Epidermal melanocyte (primary cell): ENCODE results near the gene MATCAP1.

Experiments used
- DNase-seq: peaks from one replicate; pipeline ENCODE4 v3.0.0; 2011; ENCODE audit warnings: low spot score; ENCODE audit not compliant: insufficient read length

Gene MATCAP1

GRCh38 chr16:67157892-67158635 is 25.7 kb downstream of the MATCAP1 start:
- no peak for DNase-seq

- DNase-seq = no peak
Measured at GRCh38 chr16:67157106-67157748, 26.5 kb downstream of the MATCAP1 start.

GRCh38 chr16:67156143-67156844 is 27.5 kb downstream of the MATCAP1 start:
- DNase-seq = no peak

GRCh38 chr16:67155295-67156142 is 28.2 kb downstream of the MATCAP1 start:
- DNase-seq = peak; percentile 90

DNA sequence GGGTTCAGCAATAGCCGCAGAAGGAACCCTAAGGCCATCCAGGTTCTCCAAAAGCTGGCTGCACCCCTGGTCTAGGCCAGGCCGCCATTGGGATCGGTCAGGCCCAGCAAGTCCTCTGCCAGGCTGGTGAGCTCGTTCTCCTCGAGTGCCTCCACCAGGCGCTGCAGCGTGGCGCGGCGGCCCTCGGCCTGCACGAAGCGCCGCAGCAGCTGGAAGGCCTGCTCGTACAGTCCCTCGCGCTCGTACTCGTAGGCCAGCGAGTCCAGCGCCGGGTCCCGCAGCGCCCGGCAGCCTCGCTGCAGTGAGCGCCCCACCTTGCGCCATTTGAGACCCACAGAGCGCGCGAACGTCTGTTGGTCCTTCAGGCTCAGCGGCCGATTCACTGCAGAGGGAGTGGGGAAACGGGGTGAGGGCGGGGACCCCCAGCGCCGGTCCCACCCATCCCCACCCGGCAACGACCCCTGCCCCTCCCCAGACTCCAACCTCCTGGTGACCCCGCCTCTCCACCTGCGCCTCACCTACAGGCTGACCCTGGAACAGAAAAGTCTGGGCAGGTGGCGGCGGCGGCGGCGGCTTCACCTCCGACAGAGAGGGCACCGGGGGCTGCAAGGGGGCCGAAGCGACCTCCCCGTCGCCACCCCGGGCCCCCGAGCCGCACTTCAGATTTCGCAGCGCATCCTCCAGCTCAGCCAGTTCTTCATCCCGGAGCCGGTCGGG is 29.0 kb downstream of the MATCAP1 start:
- DNase-seq = no peak

DNA sequence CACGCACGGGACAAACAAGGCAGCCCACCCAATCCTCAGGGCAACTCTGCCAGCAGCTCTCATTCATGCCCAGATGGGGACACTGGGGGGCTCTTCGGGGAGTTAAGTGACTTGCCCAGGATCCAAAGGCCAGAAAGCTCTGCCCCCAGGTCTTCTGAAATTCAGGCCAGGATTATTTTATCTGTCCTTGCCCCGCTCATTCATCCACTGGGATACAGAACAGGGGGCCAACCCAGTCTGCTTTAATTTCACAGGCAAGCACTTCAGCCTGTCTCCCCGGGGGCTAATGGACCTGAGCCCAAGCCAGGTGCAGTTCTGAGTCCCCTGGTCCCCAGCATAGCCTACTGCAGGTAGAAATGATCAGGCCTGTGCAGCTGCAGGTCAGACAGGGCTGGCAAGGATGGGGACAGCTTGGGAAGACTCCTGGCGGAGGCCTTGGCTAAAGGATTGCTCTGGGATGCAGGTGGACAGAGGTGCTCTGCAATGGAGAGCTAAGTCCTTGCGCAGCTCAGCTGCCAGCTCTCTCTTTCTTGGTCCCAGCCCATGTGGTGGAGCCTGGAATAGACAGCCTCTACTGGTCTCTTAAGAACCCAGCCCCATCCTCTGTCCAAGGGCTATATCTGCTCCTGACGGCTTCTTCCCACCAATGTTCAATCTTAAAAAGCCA is 32.2 kb downstream of the MATCAP1 start:
- DNase-seq = no peak

- peak; percentile 86 for DNase-seq
Measured at GRCh38 chr16:67150833-67151396, 32.8 kb downstream of the MATCAP1 start, which contains the start of gene B3GNT9. Gene B3GNT9 (minus strand): TSS chr16:67150998. CDS start chr16:67150485, 513 bp downstream.

GRCh38 chr16:67150047-67150832 is 33.5 kb downstream of the MATCAP1 start:
- DNase-seq = peak; percentile 51

GRCh38 chr16:67149276-67150046 is 34.3 kb downstream of the MATCAP1 start:
- DNase-seq = no peak

GRCh38 chr16:67148656-67149275 is 35.0 kb downstream of the MATCAP1 start:
- DNase-seq = no peak

DNA sequence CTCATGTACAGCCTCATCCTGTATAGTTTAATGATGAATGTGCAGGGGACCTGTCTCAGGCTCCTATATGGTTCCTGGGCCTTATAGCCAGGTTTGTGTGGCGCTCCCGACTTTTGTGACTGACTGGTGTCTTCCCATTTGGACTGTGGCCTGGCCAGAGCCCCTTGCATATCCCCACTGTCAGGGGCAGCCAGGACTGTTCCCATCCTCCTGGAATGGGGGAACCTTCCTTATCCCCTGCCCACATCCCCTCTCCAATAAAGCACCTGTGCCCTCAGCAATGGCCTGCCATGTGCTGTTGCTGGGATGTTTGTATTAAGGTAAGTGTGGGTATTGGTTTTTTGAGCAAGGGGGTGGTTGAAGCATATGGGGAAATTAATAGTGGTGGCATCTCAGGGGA is 35.5 kb downstream of the MATCAP1 start:
- DNase-seq = no peak

DNA sequence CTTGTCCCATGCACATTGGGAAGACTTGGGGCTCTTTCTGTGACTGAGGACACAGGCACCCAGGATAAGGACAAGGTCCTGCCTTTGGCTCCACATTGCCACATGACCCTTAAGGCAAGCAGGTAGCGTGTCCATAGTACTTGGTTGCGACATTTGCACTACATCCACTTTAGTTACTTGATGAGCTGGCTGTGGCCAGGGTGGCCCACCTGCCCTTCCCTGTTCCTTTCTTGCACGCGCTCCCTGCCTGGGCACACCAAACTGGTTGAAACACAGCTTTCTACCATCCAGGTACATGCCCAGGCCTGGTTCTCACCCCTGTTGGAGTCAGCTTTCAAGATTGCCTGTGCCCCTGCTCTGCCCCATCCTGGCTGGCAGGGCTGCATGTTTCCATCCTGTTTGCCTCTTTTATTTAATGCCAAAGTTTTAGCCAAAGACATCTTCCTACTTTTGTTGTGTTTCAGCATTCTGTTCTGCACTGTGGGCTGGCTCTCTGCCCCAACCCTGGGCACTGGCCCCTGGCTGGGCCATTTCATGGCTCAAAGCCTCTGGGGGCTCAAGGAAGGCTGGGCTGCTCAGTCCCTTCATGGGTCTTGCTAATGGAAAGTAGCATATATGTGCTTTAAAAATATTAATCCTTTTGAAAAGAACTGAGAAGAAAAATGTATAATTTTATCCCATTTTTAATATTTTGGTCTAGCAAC is 36.2 kb downstream of the MATCAP1 start:
- no peak for DNase-seq

GRCh38 chr16:67146523-67147357 is 37.0 kb downstream of the MATCAP1 start:
- no peak for DNase-seq

DNA sequence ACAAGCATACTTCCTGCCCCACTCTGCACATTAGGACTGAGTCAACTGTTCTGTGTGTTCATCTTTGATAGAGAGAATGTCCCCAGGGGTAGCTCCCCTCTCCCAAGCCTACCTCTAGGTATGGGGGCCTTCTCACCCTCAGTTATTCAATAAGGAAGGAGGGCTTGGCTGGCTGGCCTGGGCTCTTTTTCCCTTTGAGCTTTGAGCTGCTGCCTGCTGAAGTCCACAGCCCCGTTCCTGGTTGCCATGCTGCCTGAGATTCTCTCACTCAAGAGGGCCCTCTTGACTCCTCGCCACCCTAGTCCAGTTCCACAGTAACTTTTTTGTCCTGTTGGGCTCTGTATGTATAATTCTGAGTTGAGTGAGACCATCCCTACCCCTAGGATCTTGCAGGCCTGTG is 38.0 kb downstream of the MATCAP1 start:
- DNase-seq = no peak

DNA sequence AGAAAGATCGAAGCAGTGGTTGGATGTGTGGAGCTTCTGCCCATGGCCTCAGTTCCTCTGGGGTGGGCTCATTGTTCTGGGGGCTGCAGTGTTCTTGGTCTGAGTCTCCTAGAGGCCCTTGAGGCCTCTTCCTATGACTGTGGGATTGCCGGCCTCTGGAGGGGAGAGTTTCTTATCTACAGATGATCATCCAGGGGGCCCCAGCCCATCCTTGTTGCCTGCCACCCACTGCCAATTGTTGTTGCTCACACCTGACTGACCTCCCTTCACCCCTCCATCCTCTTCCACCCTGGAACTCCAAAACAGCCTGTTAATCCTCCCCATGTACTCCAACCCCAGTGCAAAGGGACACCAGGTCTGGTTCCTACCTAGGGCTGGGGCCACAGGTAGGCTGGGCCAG is 38.8 kb downstream of the MATCAP1 start:
- no peak for DNase-seq

GRCh38 chr16:67142342-67142741 is 41.4 kb downstream of the MATCAP1 start:
- no peak for DNase-seq
